Measurements from ENCODE around the gene ARSG.

- no peak for TF ChIP-seq EZH2 (IDR thresholded peaks at IDR 0.05; ENCODE audit: borderline replicate concordance, low read length)
- TF ChIP-seq CTCF (IDR thresholded peaks at IDR 0.05; ENCODE audit: low read length), result no peak
Measured at GRCh38 chr17:68319410-68320162, 28.3 kb downstream of the ARSG start.

Data from OCI-LY1 (cell line).